Mammary epithelial cell (primary cell): ENCODE results near the gene VWCE.
"Not testable (repeated sequence)": the region's sequence is repeated elsewhere in the genome, so short reads cannot be mapped to it uniquely, and the experiment has no call there.

ENCODE experiments used
- EZH2 ChIP-seq: IDR thresholded peaks from 2 replicates; pipeline ENCODE4 v1.6.1; 2012; ENCODE audit warnings: low read length, inconsistent platforms, borderline replicate concordance
- TF ChIP-seq, protein P1 (sequence below), 2 donors: IDR thresholded peaks in 1 of 2; conservative IDR thresholded peaks in 1 of 2; 2 replicates each; pipeline ENCODE4 v1.5.1; 2011 to 2012; ENCODE audit warnings: inconsistent platforms in 2 of 2, low read length in 2 of 2, mild to moderate bottlenecking in 2 of 2, control low read depth in 1 of 2, low read depth in 1 of 2; ENCODE audit not compliant: insufficient read depth in 1 of 2; ENCODE audit errors: extremely low read depth in 1 of 2

DNA sequence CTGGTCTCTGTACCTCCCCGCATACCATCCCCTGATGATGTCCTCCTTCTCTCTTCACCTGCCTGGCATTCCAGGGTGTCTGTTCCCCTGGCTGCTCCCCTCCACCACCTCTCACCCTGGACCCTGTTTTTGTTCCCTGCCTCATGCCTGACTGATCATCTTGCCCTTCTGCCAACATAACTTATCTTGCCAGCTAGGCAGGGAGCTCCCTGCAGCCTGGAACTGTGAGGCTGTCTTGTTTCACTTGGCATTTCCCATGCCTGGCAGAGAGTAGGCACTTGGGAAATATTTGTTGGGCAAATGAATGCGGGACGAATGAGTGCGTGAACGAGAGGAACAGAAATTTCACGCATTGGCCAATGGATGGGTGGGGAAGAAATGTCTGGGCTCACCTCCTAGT lies 65.7 kb downstream of the VWCE start:
- TF ChIP-seq, protein P1, sequence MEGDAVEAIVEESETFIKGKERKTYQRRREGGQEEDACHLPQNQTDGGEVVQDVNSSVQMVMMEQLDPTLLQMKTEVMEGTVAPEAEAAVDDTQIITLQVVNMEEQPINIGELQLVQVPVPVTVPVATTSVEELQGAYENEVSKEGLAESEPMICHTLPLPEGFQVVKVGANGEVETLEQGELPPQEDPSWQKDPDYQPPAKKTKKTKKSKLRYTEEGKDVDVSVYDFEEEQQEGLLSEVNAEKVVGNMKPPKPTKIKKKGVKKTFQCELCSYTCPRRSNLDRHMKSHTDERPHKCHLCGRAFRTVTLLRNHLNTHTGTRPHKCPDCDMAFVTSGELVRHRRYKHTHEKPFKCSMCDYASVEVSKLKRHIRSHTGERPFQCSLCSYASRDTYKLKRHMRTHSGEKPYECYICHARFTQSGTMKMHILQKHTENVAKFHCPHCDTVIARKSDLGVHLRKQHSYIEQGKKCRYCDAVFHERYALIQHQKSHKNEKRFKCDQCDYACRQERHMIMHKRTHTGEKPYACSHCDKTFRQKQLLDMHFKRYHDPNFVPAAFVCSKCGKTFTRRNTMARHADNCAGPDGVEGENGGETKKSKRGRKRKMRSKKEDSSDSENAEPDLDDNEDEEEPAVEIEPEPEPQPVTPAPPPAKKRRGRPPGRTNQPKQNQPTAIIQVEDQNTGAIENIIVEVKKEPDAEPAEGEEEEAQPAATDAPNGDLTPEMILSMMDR (conservative IDR thresholded peaks at IDR 0.05 in 1 of 2, IDR thresholded peaks at IDR 0.05 in 1 of 2; ENCODE audit: extremely low read depth in 1 of 2, insufficient read depth in 1 of 2, low read depth in 1 of 2, low read length in 2 of 2) = not testable (repeated sequence)
- not testable (repeated sequence) for TF ChIP-seq EZH2
